ENCODE measurements around the gene ASB12. TPM values are rescaled to one million over a fixed set of nuclear protein-coding genes. Genes with fewer than 3 reads are reported as not detected.

ASB12 gene, protein sequence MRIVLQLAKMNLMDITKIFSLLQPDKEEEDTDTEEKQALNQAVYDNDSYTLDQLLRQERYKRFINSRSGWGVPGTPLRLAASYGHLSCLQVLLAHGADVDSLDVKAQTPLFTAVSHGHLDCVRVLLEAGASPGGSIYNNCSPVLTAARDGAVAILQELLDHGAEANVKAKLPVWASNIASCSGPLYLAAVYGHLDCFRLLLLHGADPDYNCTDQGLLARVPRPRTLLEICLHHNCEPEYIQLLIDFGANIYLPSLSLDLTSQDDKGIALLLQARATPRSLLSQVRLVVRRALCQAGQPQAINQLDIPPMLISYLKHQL
- polyA plus RNA-seq (2012; rRNA removed): 0.03 TPM in 1 of 2 replicates, not detected in the other
- 0.05 TPM in 2 replicates for polyA plus RNA-seq (2012; cell fraction: cytosol; rRNA removed)
- 0.07 TPM in 2 replicates for polyA plus RNA-seq (2012; cell fraction: nucleus; rRNA removed)

GRCh38 chrX:64230123-64230970, at the start of gene ASB12:
Gene ASB12 (minus strand): TSS chrX:64230607. CDS start chrX:64225650, 4,957 bp downstream.
- no peaks in the 10 kb centered on the region for H3K27me3 ChIP-seq (ENCODE audit: insufficient read depth)
- H3K79me2 ChIP-seq (ENCODE audit: insufficient read depth): no peaks in the 10 kb centered on the region
- no peak within 1 kb of the TSS for H2AFZ ChIP-seq (ENCODE audit: low read depth)
- no peak within 1 kb of the TSS for H3K4me3 ChIP-seq (ENCODE audit: low read depth in 2 of 2, low read length in 1 of 2)
- H3K9me3 ChIP-seq: no peaks in the 10 kb centered on the region
- no peaks in the 10 kb centered on the region for H3F3A ChIP-seq (replicated peaks; ENCODE audit: insufficient read depth)
- ChIA-PET CTCF (no interaction called here), POLR2A (no interaction called here)
- no peak within 1 kb of the TSS for H3K27ac ChIP-seq (ENCODE audit: low read depth in 2 of 2, low read length in 1 of 2)
- DNase-seq: no peak
- peak; percentile 12; the same call in 1 of the 2 replicates for TF ChIP-seq CTCF (IDR thresholded peaks at IDR 0.05)
- no peak for TF ChIP-seq MAX (IDR thresholded peaks at IDR 0.05; ENCODE audit: low read depth)
- TF ChIP-seq RFX5 (IDR thresholded peaks at IDR 0.05; ENCODE audit: low read length): no peak
- H3K36me3 ChIP-seq (replicated peaks in 1 of 2; ENCODE audit: control insufficient read depth in 1 of 2, insufficient read depth in 2 of 2, low read length in 1 of 2): no peaks in the 10 kb centered on the region
- WGBS (ENCODE audit: low lambda C conversion rate): 3% methylated on average over 4 of the region's 17 CpGs
- no peak within 1 kb of the TSS for H3K9ac ChIP-seq
- no peaks in the 10 kb centered on the region for H4K20me1 ChIP-seq (ENCODE audit: insufficient read depth)
- H3K9me2 ChIP-seq: no peaks in the 10 kb centered on the region
- H3K4me2 ChIP-seq: no peak within 1 kb of the TSS
- no peaks in the 10 kb centered on the region for H3K4me1 ChIP-seq (ENCODE audit: control insufficient read depth in 1 of 2, insufficient read depth in 2 of 2, low read depth in 1 of 2, low read length in 1 of 2)

DNA sequence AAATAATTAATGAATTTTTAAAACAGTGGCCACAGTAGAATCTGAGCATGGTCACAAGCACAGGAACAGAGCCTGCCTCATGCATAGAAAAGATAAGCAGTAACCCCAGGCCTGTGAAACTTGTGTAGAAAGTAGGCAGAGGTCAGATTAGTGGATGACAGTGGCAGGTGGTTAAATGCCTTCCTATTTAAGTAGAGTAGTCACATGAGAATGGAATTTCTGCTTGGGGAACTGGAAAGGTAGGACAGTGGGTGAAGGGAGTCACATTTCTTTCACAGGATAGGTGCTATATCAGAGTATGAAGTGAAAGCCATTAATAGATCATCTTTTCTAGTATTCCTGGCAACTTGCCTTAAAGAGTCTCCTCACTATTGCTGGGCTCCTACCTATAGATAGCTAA, 34.9 kb upstream of the ASB12 start:
- Histone ChIP-seq H3F3A (replicated peaks; ENCODE audit: insufficient read depth) (no peaks in the 10 kb centered on the region), H4K20me1 (ENCODE audit: insufficient read depth) (no peaks in the 10 kb centered on the region), H2AFZ (ENCODE audit: low read depth) (no peak overlapping the region), H3K4me1 (ENCODE audit: control insufficient read depth in 1 of 2, insufficient read depth in 2 of 2, low read depth in 1 of 2, low read length in 1 of 2) (no peaks in the 10 kb centered on the region), H3K27me3 (ENCODE audit: insufficient read depth) (no peaks in the 10 kb centered on the region), H3K36me3 (replicated peaks in 1 of 2; ENCODE audit: control insufficient read depth in 1 of 2, insufficient read depth in 2 of 2, low read length in 1 of 2) (no peaks in the 10 kb centered on the region), H3K9me3 (no peaks in the 10 kb centered on the region), H3K4me3 (ENCODE audit: low read depth in 2 of 2, low read length in 1 of 2) (no peak overlapping the region), H3K9ac (no peak overlapping the region), H3K4me2 (no peak overlapping the region), H3K79me2 (ENCODE audit: insufficient read depth) (no peaks in the 10 kb centered on the region), H3K27ac (ENCODE audit: low read depth in 2 of 2, low read length in 1 of 2) (no peak overlapping the region), H3K9me2 (no peaks in the 10 kb centered on the region)
- ChIA-PET CTCF (no interaction called here), POLR2A (no interaction called here)
- DNase-seq: no peak
- TF ChIP-seq JUND (IDR thresholded peaks at IDR 0.05): no peak
- TF ChIP-seq ELF1 (IDR thresholded peaks at IDR 0.05): no peak
- TF ChIP-seq, protein P1, sequence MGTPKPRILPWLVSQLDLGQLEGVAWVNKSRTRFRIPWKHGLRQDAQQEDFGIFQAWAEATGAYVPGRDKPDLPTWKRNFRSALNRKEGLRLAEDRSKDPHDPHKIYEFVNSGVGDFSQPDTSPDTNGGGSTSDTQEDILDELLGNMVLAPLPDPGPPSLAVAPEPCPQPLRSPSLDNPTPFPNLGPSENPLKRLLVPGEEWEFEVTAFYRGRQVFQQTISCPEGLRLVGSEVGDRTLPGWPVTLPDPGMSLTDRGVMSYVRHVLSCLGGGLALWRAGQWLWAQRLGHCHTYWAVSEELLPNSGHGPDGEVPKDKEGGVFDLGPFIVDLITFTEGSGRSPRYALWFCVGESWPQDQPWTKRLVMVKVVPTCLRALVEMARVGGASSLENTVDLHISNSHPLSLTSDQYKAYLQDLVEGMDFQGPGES (IDR thresholded peaks at IDR 0.05; ENCODE audit: low read depth, low read length): no peak
- no peak for TF ChIP-seq SIN3A (IDR thresholded peaks at IDR 0.05; ENCODE audit: borderline replicate concordance, low read depth, low read length)
- TF ChIP-seq FOSL2 (IDR thresholded peaks at IDR 0.05; ENCODE audit: borderline replicate concordance, low read depth): no peak
- no peak for TF ChIP-seq ZBTB33 (IDR thresholded peaks at IDR 0.05; ENCODE audit: borderline replicate concordance, low read depth)
- TF ChIP-seq, protein P2, sequence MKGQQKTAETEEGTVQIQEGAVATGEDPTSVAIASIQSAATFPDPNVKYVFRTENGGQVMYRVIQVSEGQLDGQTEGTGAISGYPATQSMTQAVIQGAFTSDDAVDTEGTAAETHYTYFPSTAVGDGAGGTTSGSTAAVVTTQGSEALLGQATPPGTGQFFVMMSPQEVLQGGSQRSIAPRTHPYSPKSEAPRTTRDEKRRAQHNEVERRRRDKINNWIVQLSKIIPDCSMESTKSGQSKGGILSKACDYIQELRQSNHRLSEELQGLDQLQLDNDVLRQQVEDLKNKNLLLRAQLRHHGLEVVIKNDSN (IDR thresholded peaks at IDR 0.05; ENCODE audit: borderline replicate concordance, low read depth): no peak
- TF ChIP-seq RFX5 (IDR thresholded peaks at IDR 0.05; ENCODE audit: low read length): no peak
- TF ChIP-seq MEF2A (IDR thresholded peaks at IDR 0.05; ENCODE audit: borderline replicate concordance, low read depth): no peak
- TF ChIP-seq FOXM1 (IDR thresholded peaks at IDR 0.05; ENCODE audit: low read depth): no peak
- no peak for TF ChIP-seq RXRA (IDR thresholded peaks at IDR 0.05; ENCODE audit: borderline replicate concordance, low read depth)
- TF ChIP-seq SMC3 (IDR thresholded peaks at IDR 0.05; ENCODE audit: low read depth, low read length): no peak
- TF ChIP-seq TCF12 (IDR thresholded peaks at IDR 0.05): no peak
- no peak for TF ChIP-seq EP300 (IDR thresholded peaks at IDR 0.05; ENCODE audit: borderline replicate concordance in 1 of 2, low read depth in 1 of 2, low read length in 1 of 2)
- no peak for TF ChIP-seq CTCF (IDR thresholded peaks at IDR 0.05)
- TF ChIP-seq POLR2AphosphoS5 (IDR thresholded peaks at IDR 0.05; ENCODE audit: low read depth, low read length): no peak
